Neutrophil (primary cell): ENCODE results near the gene PAWR.

ENCODE experiments used
- H3K27ac ChIP-seq: fragments of 200-600 bp; sonication (generic); 2 replicates; pipeline ENCODE4 v1.5.1; 2016; ENCODE audit warnings: mild to moderate bottlenecking, moderate library complexity
- H3K27me3 ChIP-seq: fragments of 200-600 bp; sonication (generic); 2 replicates; pipeline ENCODE4 v1.6.0; 2016; ENCODE audit warnings: mild to moderate bottlenecking
- H3K36me3 ChIP-seq: fragments of 200-600 bp; sonication (generic); 2 replicates; pipeline ENCODE4 v1.5.1; 2017
- H3K4me1 ChIP-seq, 2 experiments: fragments of 200-600 bp in 1 of 2; sonication (generic) in 1 of 2; 1 replicate in 1 of 2; 2 replicates in 1 of 2; pipeline versions ENCODE4 v1.5.1 to v1.6.1; 2013 to 2016; ENCODE audit warnings: low read depth in 1 of 2, low read length in 1 of 2, mild to moderate bottlenecking in 1 of 2, moderate library complexity in 1 of 2; ENCODE audit not compliant: control insufficient read depth in 1 of 2, insufficient read depth in 1 of 2
- H3K4me3 ChIP-seq, 2 experiments: fragments of 200-600 bp in 1 of 2; sonication (generic) in 1 of 2; 1 replicate in 1 of 2; 2 replicates in 1 of 2; pipeline ENCODE4 v1.5.1; 2013 to 2016; ENCODE audit warnings: low read depth in 1 of 2, low read length in 1 of 2, mild to moderate bottlenecking in 1 of 2, moderate library complexity in 1 of 2
- H3K9me3 ChIP-seq: fragments of 200-600 bp; sonication (generic); 2 replicates; pipeline ENCODE4 v1.5.1; 2016
- CTCF ChIP-seq: fragments of 200-600 bp; sonication (generic); IDR thresholded peaks from 2 replicates; pipeline ENCODE4 v1.5.1; 2016; ENCODE audit warnings: antibody characterized with exemption

Gene PAWR

DNA sequence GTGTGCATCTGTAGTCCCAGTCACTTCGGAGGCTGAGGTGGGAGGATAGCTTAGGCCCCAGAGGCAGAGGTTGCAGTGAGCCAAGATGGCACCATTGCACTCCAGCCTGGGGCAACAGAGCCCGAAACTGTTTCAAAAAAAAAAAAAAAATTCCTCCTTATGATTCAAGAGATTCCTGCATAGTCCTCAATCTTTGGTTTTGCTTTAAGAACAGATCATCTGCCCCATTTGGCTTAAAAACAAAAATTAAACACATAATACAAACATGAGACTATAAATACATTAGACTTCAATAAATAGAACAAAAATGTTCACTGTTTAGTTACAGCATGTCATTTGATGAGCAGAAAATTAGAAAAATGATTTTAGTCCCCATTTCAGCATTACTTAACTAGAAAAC lies 131.2 kb downstream of the PAWR start:
- Histone ChIP-seq H3K4me3 (no peak overlapping the region), H3K36me3 (no peaks in the 10 kb centered on the region), H3K9me3 (no peaks in the 10 kb centered on the region), H3K4me1 (no peaks in the 10 kb centered on the region), H3K27ac (no peak overlapping the region), H3K27me3 (no peaks in the 10 kb centered on the region)
- TF ChIP-seq CTCF = no peak

- H3K4me3 ChIP-seq = no peak overlapping the region
- H3K27me3 ChIP-seq = no peaks in the 10 kb centered on the region
- H3K36me3 ChIP-seq = no peaks in the 10 kb centered on the region
- TF ChIP-seq CTCF = no peak
- H3K4me1 ChIP-seq = no peaks in the 10 kb centered on the region
- H3K27ac ChIP-seq = no peak overlapping the region
- no peaks in the 10 kb centered on the region for H3K9me3 ChIP-seq
These were observed 131.8 kb downstream of the PAWR start for GRCh38 chr12:79558924-79559469.

DNA sequence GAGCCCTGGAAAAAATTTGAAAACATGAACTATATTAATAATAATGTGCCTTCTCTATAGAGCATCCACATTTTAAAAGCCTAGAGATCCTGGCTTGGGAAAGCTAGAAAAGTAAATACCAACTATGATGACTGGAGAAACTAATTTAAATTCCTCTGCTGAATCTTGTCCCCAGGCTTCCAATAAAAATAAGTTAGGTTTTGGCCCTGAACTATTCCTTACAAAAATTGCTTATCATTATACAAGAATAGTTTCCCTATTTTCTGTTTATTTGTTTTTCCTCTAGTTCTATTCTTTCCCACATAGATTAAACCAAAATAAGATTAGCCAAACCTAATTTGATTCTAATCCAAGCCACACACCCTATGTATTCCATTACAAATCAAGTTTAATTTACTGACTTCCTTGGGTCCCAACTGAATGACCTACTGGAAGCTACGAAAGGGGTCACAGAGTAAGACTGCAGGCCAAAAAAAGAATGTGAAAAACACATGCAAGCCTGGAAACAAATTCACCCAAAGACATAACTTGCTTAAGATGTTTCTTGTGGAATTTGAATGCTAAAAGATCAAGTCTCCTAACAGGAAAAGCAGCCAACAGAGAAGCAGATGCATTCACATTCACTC lies 133.0 kb downstream of the PAWR start:
- H3K27me3 ChIP-seq = no peaks in the 10 kb centered on the region
- H3K36me3 ChIP-seq = no peaks in the 10 kb centered on the region
- no peak for TF ChIP-seq CTCF
- no peak overlapping the region for H3K27ac ChIP-seq
- H3K4me1 ChIP-seq = no peaks in the 10 kb centered on the region
- H3K4me3 ChIP-seq = no peak overlapping the region
- H3K9me3 ChIP-seq = no peaks in the 10 kb centered on the region

DNA sequence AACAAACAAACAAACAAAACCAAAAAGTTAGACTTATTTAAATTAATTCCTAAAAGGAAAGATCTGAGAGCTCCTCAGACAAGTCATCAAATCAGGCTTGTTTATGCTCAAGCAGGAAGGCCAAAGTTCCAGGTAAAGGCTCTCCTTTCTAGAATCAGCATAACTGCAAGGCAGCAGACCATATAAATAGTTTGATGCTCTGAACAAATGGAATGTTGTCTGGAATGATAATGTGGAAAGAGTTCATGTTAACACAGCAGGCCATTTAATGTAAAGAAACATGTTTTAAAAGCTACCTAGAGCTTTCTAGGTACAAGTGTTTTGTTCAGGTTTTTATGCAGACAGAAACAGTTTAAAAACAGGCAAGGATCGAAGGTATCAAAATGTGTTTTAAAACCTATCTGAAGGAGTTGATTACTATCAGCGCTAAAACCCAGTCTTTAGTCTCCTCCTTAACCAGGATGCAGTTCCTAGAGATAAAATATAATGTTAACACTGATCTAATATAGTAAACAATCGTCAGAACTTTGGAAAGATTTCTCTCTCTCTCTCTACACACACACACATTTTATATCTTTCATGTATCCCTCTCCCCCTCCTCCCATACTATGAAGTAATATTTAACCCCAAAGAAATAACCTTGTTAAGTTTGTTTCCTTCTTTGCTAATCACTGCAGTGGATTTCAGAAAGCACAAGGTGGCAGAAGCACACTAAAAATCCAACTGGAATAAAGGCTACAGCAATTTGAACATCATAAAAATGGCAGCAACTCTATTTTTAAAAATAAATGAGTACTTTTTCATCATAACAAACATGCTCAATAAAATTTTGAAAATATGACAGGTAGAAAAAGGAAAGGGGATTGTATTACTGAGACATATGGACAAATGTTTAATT lies 135.5 kb downstream of the PAWR start:
- H3K27me3 ChIP-seq = no peaks in the 10 kb centered on the region
- H3K9me3 ChIP-seq = no peaks in the 10 kb centered on the region

More for the DNA sequence above, 135.5 kb downstream of the PAWR start:
- TF ChIP-seq CTCF = no peak
- H3K4me1 ChIP-seq = no peaks in the 10 kb centered on the region
- no peak overlapping the region for H3K27ac ChIP-seq
- no peaks in the 10 kb centered on the region for H3K36me3 ChIP-seq
- no peak overlapping the region for H3K4me3 ChIP-seq
